Right ventricle myocardium inferior (tissue), 1 donor: ENCODE data around the gene MED6. TPM values are rescaled to one million over a fixed set of nuclear protein-coding genes. Genes with fewer than 3 reads are reported as not detected.

Experiments
- total RNA-seq: library from RNA; stranded (reverse); fragmentation: NEBNext Ultra II Directional; extraction: Animal tissue kit (Norgen Biotek cat#: 25700); gene quantifications from one replicate; pipeline ENCODE4 v1.2.1, GENCODE V29; 2021
- donor health status: DM: no; HTN: yes; CAD: no; lungs with severe emphysema.

MED6 gene
- total RNA-seq, 1 donor from 2014 or later = 16.7 TPM

Other genes starting within 250 kb of the MED6 start
- gene COX16, start 241.0 kb downstream of the MED6 start, total RNA-seq = 40.3 TPM
- gene SYNJ2BP, start 183.6 kb downstream of the MED6 start, total RNA-seq = 55.9 TPM
- gene ADAM21, start 148.5 kb downstream of the MED6 start, total RNA-seq = 0.38 TPM
- gene ADAM20, start 65.7 kb downstream of the MED6 start, total RNA-seq = 0.35 TPM
- gene TTC9, start 41.3 kb upstream of the MED6 start, total RNA-seq = 0.70 TPM
- 1.7 TPM for gene MAP3K9, start 208.9 kb upstream of the MED6 start, total RNA-seq